Measurements from ENCODE around the gene NAT14.
"Not testable (repeated sequence)": the region's sequence is repeated elsewhere in the genome, so short reads cannot be mapped to it uniquely, and the experiment has no call there.

Gene NAT14

GRCh38 chr19:55503157-55503501 is 18.1 kb downstream of the NAT14 start:
- no peak for DNase-seq (ENCODE audit: low spot score)

GRCh38 chr19:55503502-55504251 is 18.7 kb downstream of the NAT14 start:
- DNase-seq (ENCODE audit: low spot score): peak; percentile 90

DNA sequence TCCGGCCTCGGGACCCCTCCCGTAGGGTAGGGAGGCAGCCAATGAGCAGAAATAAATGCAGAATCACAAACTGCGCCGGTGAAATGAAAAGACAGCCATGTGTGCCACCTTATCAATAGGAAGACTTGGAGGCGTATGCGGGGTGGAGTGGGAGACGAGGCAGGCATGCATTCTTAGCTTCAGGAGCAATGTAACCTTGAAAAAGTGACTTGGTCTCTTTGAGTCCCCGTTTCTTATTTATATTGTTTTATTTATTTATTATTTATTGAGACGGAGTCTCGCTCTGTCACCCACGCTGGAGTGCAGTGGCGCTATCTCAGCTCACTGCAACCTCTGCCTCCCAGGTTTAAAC is 19.2 kb downstream of the NAT14 start:
- DNase-seq (ENCODE audit: low spot score): no peak

DNA sequence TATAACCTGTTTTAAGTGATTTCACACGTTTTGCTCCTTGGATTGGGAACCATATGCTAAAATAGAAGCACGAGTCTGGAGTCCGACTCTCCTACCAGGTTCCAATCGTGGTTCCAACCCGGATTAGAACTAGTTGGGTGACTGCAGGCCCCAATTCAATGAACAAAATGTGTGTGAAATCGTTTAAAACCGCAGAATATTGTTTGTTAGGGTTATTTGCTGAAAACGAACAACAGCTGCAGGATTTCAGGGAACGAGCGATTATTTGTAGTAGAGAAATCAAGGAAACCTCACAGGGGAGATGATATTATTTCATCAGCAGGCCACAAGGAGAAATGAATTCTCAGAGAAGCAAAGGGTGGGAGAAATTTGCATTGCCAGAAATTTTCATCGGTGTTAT is 20.0 kb downstream of the NAT14 start:
- DNase-seq (ENCODE audit: low spot score): no peak

DNA sequence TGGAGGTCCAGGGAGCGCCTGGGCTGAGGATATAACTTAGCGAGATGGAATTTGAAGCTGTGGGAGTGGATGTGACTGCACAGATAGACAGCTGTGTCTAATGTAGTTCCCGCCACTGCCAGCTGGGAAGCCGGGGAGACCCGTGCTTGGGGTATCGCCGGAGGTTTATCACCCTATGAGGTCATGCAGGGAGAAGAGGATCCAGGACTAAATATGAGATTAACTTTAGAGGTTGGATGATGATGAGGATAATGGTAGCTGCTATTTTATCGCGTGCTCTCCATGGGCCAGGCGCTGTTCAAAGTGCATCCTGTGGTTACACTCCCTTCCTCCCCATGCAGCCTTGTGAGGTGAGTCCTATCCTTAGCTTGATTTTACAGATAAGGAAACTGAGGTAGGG is 23.1 kb downstream of the NAT14 start:
- no peak for DNase-seq (ENCODE audit: low spot score)

- peak; percentile 91 for DNase-seq (ENCODE audit: low spot score)
Observed at GRCh38 chr19:55516878-55517620, 32.1 kb downstream of the NAT14 start.

DNA sequence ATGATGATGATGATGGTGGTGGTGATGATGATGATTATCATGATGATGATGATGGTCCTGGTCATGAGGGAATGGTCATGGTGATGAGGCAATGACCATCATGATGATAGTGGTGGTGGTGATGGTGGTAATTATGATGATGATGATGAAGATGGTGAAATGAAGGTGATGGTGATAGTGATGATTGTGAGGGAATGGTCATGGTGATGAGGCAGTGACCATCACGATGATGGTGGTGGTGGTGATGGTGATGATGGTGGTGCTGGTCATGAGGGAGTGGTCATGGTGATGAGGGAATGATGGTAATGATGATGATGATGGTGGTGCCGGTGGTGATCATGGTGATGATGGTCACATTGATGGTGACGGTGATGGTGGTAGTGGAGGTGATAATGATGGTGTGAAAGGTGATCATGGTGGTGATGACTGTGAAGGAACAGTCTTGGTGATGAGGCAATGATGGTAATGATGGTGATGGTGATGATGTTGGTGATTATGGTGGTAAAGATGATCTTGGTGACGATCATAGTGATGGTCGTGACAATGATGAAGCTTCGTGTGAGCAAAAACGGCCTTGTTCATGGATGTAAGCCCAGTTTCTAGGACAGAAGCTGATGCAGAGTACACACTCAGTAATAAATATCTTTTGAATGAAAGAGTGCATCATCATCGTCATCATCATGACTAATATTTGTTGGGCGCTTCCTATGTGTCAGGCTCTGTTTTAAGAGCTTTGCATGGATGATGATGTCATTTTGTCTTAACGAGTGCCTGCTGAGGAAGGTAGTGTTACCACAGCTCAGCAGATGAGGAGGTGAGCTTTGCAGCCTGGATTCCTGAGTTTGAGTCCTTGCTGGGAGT is 34.7 kb downstream of the NAT14 start:
- DNase-seq (ENCODE audit: low spot score): no peak

DNA sequence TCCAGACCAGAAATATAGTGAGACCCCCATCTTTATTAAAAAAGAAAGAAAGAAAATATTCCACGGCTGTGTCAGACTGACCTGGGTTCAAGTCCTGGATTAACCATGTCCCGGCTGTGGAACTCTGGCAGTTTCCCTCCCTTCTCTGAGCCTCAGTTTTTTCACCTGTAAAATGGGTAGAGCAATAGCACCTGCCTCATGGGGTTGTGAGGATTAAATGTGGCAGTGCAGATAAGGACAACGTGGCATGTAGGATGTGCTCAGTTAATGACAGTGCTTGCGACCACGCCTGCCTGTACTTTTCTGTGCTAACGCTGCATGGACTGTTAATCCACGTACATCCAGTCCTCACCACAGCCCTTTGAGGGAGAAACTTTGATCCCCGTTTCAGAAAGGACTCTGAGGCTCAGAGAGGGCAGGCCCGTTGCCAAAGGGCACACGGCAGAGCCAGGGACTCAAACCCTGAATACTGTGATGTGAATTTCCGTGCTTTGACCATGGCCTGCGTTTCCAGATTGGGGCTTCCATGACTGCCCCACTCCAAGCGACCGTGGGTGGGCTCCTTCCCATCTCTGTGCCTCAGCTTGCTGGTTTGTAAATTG is 35.8 kb downstream of the NAT14 start:
- no peak for DNase-seq (ENCODE audit: low spot score)

GRCh38 chr19:55525289-55526101 is 40.5 kb downstream of the NAT14 start:
- no peak for DNase-seq (ENCODE audit: low spot score)

DNA sequence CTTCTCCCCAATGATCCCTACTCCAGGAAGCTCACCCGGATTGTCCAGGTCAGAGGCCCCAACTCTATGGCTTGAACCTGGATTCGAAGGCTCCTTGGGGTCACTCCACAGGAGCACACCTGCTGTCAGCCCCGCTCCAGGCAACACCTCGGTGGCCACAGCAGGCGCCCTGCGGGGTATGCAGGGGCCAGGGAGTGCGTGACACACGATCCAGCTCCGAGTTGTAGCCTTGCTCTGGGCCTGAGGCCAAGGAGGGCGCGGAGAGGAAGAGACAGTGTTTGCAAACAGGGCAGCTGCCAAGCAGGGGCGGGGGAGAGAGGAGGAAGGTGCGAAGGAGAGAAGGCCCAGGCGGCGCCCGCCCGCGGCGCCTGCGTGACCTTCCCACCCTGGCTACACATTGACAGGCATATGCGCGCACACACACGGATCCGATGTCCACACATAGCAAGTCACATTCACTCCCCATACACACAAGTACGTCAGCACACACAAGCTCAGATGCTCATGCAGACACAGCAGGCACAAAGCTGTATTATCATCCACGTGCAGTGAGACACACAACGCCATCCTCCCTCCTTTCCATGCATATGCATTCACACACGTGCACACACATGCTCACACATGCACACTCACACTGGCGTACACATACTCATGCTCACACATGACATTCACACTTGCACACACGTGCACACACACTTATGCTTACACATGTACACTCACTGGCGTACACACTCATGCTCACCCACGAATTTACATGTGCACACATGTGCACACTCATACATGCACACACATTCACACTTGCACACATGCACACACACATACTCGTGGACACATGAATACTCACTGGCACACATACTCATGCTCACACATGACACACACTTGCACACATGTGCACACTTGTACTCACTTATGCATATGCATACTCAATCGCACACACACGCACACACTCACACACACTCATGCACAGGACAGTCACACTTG is 41.5 kb downstream of the NAT14 start:
- DNase-seq (ENCODE audit: low spot score): no peak

- no peak for DNase-seq (ENCODE audit: low spot score)
Observed at GRCh38 chr19:55527197-55528029, 42.4 kb downstream of the NAT14 start.

GRCh38 chr19:55528030-55528803 is 43.2 kb downstream of the NAT14 start:
- no peak for DNase-seq (ENCODE audit: low spot score)

- no peak for DNase-seq (ENCODE audit: low spot score)
Observed at GRCh38 chr19:55529636-55530234, 44.7 kb downstream of the NAT14 start.

- DNase-seq (ENCODE audit: low spot score): no peak
Observed at GRCh38 chr19:55530996-55531395, 46.0 kb downstream of the NAT14 start.

GRCh38 chr19:55534280-55534679 is 49.3 kb downstream of the NAT14 start:
- not testable (repeated sequence) for DNase-seq (ENCODE audit: low spot score)

DNA sequence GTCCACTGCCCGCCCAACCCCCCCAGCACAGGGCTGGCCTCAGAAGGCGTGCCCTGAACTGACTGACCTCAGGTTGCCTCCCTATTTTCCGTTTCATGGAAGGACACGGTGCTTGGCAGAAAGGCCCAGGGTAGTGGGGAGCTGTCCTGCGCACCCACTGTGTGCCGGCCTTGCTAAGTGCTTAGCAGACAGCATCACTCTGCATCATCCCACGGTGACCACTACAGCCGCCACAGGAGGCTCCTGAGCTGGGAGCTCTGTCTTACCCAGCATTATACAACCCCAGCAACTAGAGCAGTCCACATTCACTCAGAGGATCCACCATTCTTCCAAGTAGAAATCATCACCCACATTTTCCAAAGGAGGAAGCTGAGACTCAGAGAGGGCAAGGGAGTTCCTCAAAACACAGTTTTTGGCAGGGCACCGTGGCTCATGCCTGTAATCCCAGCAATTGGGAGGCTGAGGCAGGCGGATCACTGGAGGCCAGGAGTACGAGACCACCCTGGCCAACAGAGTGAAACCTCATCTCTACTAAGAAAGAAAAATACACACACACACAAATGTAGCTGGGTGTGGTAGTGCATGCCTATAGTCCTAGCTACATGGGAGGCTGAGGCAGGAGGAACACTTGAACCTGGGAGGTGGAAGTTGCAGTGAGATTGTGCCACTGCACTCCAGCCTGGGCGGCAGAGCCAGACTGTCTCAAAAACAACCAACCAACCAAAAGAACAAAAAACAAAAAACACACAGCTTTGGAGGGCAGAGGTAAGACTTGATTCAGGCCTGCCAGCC is 50.4 kb downstream of the NAT14 start:
- no peak for DNase-seq (ENCODE audit: low spot score)

DNA sequence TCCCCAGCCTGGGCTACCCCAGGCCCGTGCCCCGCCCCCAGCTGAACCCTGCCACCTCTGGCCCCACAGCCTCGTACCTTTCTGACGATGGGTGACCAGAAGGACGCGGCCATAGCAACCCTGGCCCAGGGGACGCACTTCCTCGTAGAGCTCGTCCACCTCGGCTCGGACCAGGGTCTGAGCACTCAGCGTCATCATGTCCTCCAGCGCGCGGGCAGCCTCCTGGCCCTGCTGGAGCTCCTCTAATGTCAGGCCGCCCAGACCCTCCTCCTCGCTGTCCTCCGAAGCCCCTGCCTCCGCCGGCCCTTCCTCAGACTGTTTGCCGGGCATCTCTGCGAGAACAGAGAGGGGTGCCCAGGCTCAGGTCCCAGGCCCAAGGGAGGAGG is 51.0 kb downstream of the NAT14 start:
- no peak for DNase-seq (ENCODE audit: low spot score)
